C4-2B (cell line): ENCODE measurements around the gene HGFAC.

Source experiments
- H3K27ac ChIP-seq: fragments of 450-650 bp; 2 replicates; pipeline ENCODE4 v1.5.1; 2017
- CTCF ChIP-seq: fragments of 450-650 bp; conservative IDR thresholded peaks from 2 replicates; pipeline ENCODE4 v1.5.1; 2017; ENCODE audit warnings: mild to moderate bottlenecking
- ZFX ChIP-seq: fragments of 450-650 bp; IDR thresholded peaks from 2 replicates; pipeline ENCODE4 v1.6.1; 2017

HGFAC gene

GRCh38 chr4:3475041-3475712, 33.4 kb downstream of the HGFAC start:
- TF ChIP-seq CTCF (no peak), ZFX (no peak)
- no peak overlapping the region for H3K27ac ChIP-seq

- TF ChIP-seq CTCF: no peak
- no peak for TF ChIP-seq ZFX
- H3K27ac ChIP-seq: no peak overlapping the region
Measured at GRCh38 chr4:3475713-3476260, 34.0 kb downstream of the HGFAC start.

- no peak overlapping the region for H3K27ac ChIP-seq
- TF ChIP-seq CTCF (no peak), ZFX (no peak)
Measured at GRCh38 chr4:3476341-3476747, 34.6 kb downstream of the HGFAC start.

GRCh38 chr4:3476936-3477749, 35.4 kb downstream of the HGFAC start:
- no peak overlapping the region for H3K27ac ChIP-seq
- TF ChIP-seq ZFX (no peak), CTCF (no peak)

- no peak overlapping the region for H3K27ac ChIP-seq
- TF ChIP-seq ZFX: no peak
- no peak for TF ChIP-seq CTCF
Measured at GRCh38 chr4:3477750-3478430, 36.1 kb downstream of the HGFAC start.

- H3K27ac ChIP-seq: no peak overlapping the region
- TF ChIP-seq ZFX (no peak), CTCF (no peak)
Measured at GRCh38 chr4:3478446-3479357, 36.9 kb downstream of the HGFAC start.
